ENCODE data around the gene DCAF4. TPM values are rescaled to one million over a fixed set of nuclear protein-coding genes. Genes with fewer than 3 reads are reported as not detected.

The DCAF4 gene
- total and polyA plus RNA-seq, 2 of the 4 experiments (the other 2 are of a cell fraction) = 28.8 to 29.4 TPM

- Histone ChIP-seq H3K4ac (ENCODE audit: low read depth, low read length) (no peak overlapping the region), H2BK15ac (ENCODE audit: low read depth, low read length) (no peak overlapping the region), H3K9me1 (ENCODE audit: insufficient read depth, low read length) (peaks cover 8% of the 10 kb centered on the region), H2AK9ac (replicated peaks; ENCODE audit: low read depth, low read length, poor library complexity) (no peak overlapping the region), H2AK5ac (ENCODE audit: low read depth, low read length) (no peak overlapping the region), H3K4me3 (ENCODE audit: insufficient read depth, low read depth, low read length) (no peak overlapping the region), H3K9ac (ENCODE audit: low read depth, low read length) (no peak overlapping the region), H3K18ac (ENCODE audit: low read depth, low read length) (no peak overlapping the region), H3K79me1 (ENCODE audit: low read depth in 1 of 2, low read length in 2 of 2) (peaks cover 40 to 87% of the 10 kb centered on the region in 2 experiments), H4K91ac (ENCODE audit: insufficient read depth, low read depth, low read length) (no peak overlapping the region), H4K5ac (ENCODE audit: low read depth, low read length) (no peak overlapping the region), H2BK120ac (ENCODE audit: low read depth, low read length) (no peak overlapping the region), H2BK5ac (ENCODE audit: low read depth, low read length, poor library complexity, severe bottlenecking) (no peak overlapping the region), H3K4me1 (ENCODE audit: control insufficient read depth, insufficient read depth, low read length) (peaks cover 6% of the 10 kb centered on the region), H3K27ac (ENCODE audit: insufficient read depth, low read length) (no peak overlapping the region), H4K8ac (ENCODE audit: low read depth in 2 of 2, low read length in 2 of 2) (no peak overlapping the region), H3K9me3 (ENCODE audit: control insufficient read depth, insufficient read depth, low read length) (no peaks in the 10 kb centered on the region), H3K4me2 (ENCODE audit: low read depth, low read length) (no peak overlapping the region), H3K23ac (ENCODE audit: low read depth, low read length) (no peak overlapping the region), H2AFZ (replicated peaks; ENCODE audit: low read length, poor library complexity) (no peak overlapping the region), H3K56ac (ENCODE audit: extremely low read depth, insufficient read depth, low read length) (no peak overlapping the region), H3K36me3 (ENCODE audit: control insufficient read depth, insufficient read depth, low read length) (peaks cover 6% of the 10 kb centered on the region; the same call in 1 of the 2 replicates), H4K20me1 (ENCODE audit: insufficient read depth, low read length) (peaks cover 51% of the 10 kb centered on the region), H3K27me3 (ENCODE audit: control insufficient read depth, insufficient read depth, low read length) (no peaks in the 10 kb centered on the region), H2BK20ac (ENCODE audit: low read depth, low read length) (no peak overlapping the region), H3K14ac (replicated peaks; ENCODE audit: low read depth, low read length) (no peak overlapping the region)
- ChIA-PET CTCF (no interaction called here), POLR2A (ENCODE audit: unreplicated experiment) (no interaction called here)
- DNase-seq = no peak
- in situ Hi-C loops (cut with MboI; ENCODE audit: low sequenced_read_pairs) = no loop called here
- intact Hi-C loops (cut with micrococcal nuclease) = no loop called here
- dilution Hi-C loops (cut with HindIII; ENCODE audit: low sequenced_read_pairs, unreplicated experiment) = no loop called here
- TF ChIP-seq, protein P1, sequence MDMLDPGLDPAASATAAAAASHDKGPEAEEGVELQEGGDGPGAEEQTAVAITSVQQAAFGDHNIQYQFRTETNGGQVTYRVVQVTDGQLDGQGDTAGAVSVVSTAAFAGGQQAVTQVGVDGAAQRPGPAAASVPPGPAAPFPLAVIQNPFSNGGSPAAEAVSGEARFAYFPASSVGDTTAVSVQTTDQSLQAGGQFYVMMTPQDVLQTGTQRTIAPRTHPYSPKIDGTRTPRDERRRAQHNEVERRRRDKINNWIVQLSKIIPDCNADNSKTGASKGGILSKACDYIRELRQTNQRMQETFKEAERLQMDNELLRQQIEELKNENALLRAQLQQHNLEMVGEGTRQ (IDR thresholded peaks at IDR 0.05; ENCODE audit: low read depth, low read length) = no peak
- no peak for TF ChIP-seq RAD21 (IDR thresholded peaks at IDR 0.05; ENCODE audit: low read length)
- no peak for TF ChIP-seq ELK1 (IDR thresholded peaks at IDR 0.05; ENCODE audit: borderline replicate concordance, low read depth, low read length)
- no peak for TF ChIP-seq RCOR1 (IDR thresholded peaks at IDR 0.05; ENCODE audit: insufficient replicate concordance, low read length)
- no peak for TF ChIP-seq MAFK (IDR thresholded peaks at IDR 0.05; ENCODE audit: low read depth, low read length)
- TF ChIP-seq, protein P2, sequence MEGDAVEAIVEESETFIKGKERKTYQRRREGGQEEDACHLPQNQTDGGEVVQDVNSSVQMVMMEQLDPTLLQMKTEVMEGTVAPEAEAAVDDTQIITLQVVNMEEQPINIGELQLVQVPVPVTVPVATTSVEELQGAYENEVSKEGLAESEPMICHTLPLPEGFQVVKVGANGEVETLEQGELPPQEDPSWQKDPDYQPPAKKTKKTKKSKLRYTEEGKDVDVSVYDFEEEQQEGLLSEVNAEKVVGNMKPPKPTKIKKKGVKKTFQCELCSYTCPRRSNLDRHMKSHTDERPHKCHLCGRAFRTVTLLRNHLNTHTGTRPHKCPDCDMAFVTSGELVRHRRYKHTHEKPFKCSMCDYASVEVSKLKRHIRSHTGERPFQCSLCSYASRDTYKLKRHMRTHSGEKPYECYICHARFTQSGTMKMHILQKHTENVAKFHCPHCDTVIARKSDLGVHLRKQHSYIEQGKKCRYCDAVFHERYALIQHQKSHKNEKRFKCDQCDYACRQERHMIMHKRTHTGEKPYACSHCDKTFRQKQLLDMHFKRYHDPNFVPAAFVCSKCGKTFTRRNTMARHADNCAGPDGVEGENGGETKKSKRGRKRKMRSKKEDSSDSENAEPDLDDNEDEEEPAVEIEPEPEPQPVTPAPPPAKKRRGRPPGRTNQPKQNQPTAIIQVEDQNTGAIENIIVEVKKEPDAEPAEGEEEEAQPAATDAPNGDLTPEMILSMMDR (conservative IDR thresholded peaks at IDR 0.05; ENCODE audit: low read depth, low read length) = no peak
- no peak for TF ChIP-seq CHD1 (IDR thresholded peaks at IDR 0.05; ENCODE audit: low read depth, low read length)
- TF ChIP-seq CEBPB (IDR thresholded peaks at IDR 0.05; ENCODE audit: low read depth, low read length) = no peak
- TF ChIP-seq POLR2A (IDR thresholded peaks at IDR 0.05; ENCODE audit: low read depth, low read length) = no peak
- TF ChIP-seq NFE2L2 (IDR thresholded peaks at IDR 0.05; ENCODE audit: low read depth, low read length) = no peak
- no peak for TF ChIP-seq MXI1 (IDR thresholded peaks at IDR 0.05; ENCODE audit: borderline replicate concordance, low read depth, low read length)
- no peak for TF ChIP-seq SMC3 (IDR thresholded peaks at IDR 0.05; ENCODE audit: low read depth, low read length)
- TF ChIP-seq BHLHE40 (IDR thresholded peaks at IDR 0.05; ENCODE audit: low read depth, low read length) = no peak
- TF ChIP-seq FOS (IDR thresholded peaks at IDR 0.05; ENCODE audit: low read depth, low read length) = no peak
- no peak for TF ChIP-seq MAZ (IDR thresholded peaks at IDR 0.05; ENCODE audit: borderline replicate concordance, low read depth, low read length)
- no peak for TF ChIP-seq RFX5 (IDR thresholded peaks at IDR 0.05; ENCODE audit: low read depth, low read length)
- no peak for ATAC-seq (ENCODE audit: low read depth)
- BruUV-seq (replicated peaks) = no TSS peak
- no CpG with 5 or more reads among the region's 7 CpGs for WGBS, 2 experiments (ENCODE audit: extremely low coverage in 2 of 2, insufficient read length in 1 of 2)
Observed at GRCh38 chr14:72882463-72882862, 43.8 kb upstream of the DCAF4 start.

All from IMR-90 (cell line).